Bronchus fibroblast of lung (primary cell): ENCODE measurements around the gene KHNYN. TPM values are rescaled to one million over a fixed set of nuclear protein-coding genes. Genes with fewer than 3 reads are reported as not detected.

Experiments used
- total RNA-seq: library from RNA; depleted of rRNA; stranded (reverse); fragments of >200 nt; gene quantifications from 2 replicates; pipeline ENCODE4 v1.2.3, GENCODE V29; 2015

The KHNYN gene
- total RNA-seq = 23.9 and 27.1 TPM in 2 replicates

DNA sequence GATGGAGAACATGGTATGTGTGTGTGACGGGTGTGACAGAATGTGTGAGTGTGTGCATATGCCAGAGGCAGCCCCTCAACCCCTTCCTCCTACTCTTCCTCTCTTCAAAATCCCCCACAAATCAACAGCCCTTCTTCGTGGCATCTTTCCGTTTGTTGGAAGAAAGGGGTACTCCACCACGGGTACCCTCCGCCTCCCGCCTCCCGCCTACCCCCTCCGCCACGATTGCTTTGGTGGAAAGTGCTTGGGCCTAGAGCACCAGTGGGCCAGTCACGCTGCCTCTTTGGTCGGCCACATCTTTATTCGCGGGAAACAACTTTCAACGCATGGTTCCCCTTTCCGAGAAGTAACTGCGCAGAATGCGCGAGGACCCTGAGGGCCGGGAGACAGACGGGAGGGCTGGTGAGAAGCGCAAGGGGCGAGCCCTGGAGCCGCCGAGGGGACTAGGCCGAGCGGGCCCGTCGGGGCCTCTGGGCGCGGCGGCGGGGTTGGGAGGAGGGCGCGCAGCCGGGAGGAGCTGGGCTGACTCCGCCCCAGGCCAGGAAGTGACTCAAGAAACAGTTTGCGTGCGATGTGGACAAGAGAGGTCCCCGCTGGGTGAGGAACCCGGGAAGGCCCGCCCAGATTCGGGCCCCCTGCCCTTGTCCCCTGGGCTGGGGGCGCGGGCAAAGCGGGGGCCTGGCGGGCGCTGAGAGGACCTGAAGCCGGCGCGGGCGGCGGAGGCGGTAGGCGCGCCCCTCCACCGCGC, at the start of gene KHNYN, which contains the start of gene CBLN3:
TSS of gene KHNYN (plus strand) at position 560 of the 748 bp plus-strand sequence. CDS start 777 bp downstream, outside the sequence.
TSS of gene CBLN3 (minus strand) at position 274 of the 748 bp plus-strand sequence. CDS start 614 bp downstream, outside the sequence.

GRCh38 chr14:24398653-24399446, 30.9 kb upstream of the KHNYN start, which contains the start of gene NYNRIN:
NYNRIN (plus strand) TSS chr14:24399003; CDS start chr14:24399247, 244 bp downstream.

DNA sequence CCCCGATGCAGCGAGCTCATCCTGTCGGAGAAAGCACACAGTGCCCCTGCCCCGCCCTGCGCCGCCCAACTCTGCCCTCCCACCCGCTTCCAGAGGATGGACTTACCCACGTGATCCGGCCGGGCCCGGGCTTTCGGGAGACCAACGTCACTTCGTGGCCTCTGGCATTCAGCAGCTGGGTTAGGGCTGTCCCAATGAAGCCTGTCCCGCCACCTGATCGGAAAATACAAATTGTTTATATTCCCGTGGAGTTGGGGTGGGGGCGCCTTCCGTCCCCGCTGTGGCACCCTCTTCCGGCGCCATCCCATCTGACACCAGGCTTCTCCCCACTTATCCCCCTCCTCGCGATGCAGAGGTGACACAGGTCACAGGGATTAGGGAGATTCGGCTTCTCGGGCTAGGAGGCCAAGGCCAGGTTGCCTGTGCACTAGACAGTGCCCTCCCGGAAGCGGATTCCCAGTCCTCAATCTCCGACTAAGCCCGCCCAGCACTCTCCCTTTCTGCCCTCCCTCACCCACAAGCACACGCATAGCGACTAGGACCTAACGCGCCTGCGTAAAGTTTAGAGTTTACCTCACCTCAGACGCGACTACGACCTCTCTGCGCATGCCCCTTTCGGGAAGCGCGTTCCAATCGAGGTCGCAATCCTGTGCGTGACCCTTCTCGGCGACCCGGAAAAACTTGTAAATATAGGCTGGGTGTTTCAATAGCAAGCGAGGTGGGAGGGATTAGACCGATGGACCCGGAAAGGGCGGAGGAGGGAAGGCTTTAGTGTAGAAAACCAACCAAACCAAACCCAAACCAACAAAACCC, 12.7 kb downstream of the KHNYN start, which contains the start of gene SDR39U1:
TSS of gene SDR39U1 (minus strand) at position 537 of the 813 bp plus-strand sequence. CDS start at position 530, 7 bp downstream.

Other genes with a start within 250 kb of the KHNYN start
- 56.5 and 58.6 TPM in 2 replicates for gene IPO4, start 241.1 kb upstream of the KHNYN start, total RNA-seq
- gene TM9SF1, start 234.5 kb upstream of the KHNYN start, total RNA-seq = 58.4 and 59.5 TPM in 2 replicates
- 0.17 TPM in 1 of 2 replicates, not detected in the other for gene TSSK4, start 224.3 kb upstream of the KHNYN start, total RNA-seq
- 32.4 and 48.6 TPM in 2 replicates for gene CHMP4A, start 216.5 kb upstream of the KHNYN start, total RNA-seq
- gene MDP1, start 213.9 kb upstream of the KHNYN start, total RNA-seq = 18.2 and 19.6 TPM in 2 replicates
- gene NEDD8, start 197.6 kb upstream of the KHNYN start, total RNA-seq = 234 and 246 TPM in 2 replicates
- 53.1 and 54.3 TPM in 2 replicates for gene GMPR2, start 197.0 kb upstream of the KHNYN start, total RNA-seq
- gene TINF2, start 187.3 kb upstream of the KHNYN start, total RNA-seq = 52.6 and 56.7 TPM in 2 replicates
- gene TGM1, start 166.8 kb upstream of the KHNYN start, total RNA-seq = 0.45 and 1.2 TPM in 2 replicates
- gene RABGGTA, start 158.4 kb upstream of the KHNYN start, total RNA-seq = 32.1 and 33.9 TPM in 2 replicates
- 27.4 and 28.2 TPM in 2 replicates for gene DHRS1, start 130.2 kb upstream of the KHNYN start, total RNA-seq
- 17.2 and 18.5 TPM in 2 replicates for gene NOP9, start 130.1 kb upstream of the KHNYN start, total RNA-seq
- gene CIDEB, start 122.0 kb upstream of the KHNYN start, total RNA-seq = 1.3 and 1.8 TPM in 2 replicates
- gene LTB4R2, start 119.8 kb upstream of the KHNYN start, total RNA-seq = 1.0 and 3.0 TPM in 2 replicates
- 0.84 and 1.0 TPM in 2 replicates for gene LTB4R, start 118.5 kb upstream of the KHNYN start, total RNA-seq
- gene ADCY4, start 94.9 kb upstream of the KHNYN start, total RNA-seq = 0.15 and 0.17 TPM in 2 replicates
- gene RIPK3, start 90.0 kb upstream of the KHNYN start, total RNA-seq = 0.45 and 0.84 TPM in 2 replicates
- gene NFATC4, start 61.8 kb upstream of the KHNYN start, total RNA-seq = 25.4 and 28.4 TPM in 2 replicates
- gene NYNRIN, start 31.0 kb upstream of the KHNYN start, total RNA-seq = 7.9 and 9.6 TPM in 2 replicates
- gene CBLN3, start 286 bp upstream of the KHNYN start, total RNA-seq = 0.34 and 0.74 TPM in 2 replicates
- 18.8 and 24.2 TPM in 2 replicates for gene SDR39U1, start 12.8 kb downstream of the KHNYN start, total RNA-seq
- gene CMA1, start 78.3 kb downstream of the KHNYN start, total RNA-seq = not detected in 2 replicates
- gene CTSG, start 146.3 kb downstream of the KHNYN start, total RNA-seq = not detected in 2 replicates
- gene GZMH, start 179.7 kb downstream of the KHNYN start, total RNA-seq = not detected in 2 replicates
- not detected in 2 replicates for gene GZMB, start 204.2 kb downstream of the KHNYN start, total RNA-seq